ENCODE results near the gene AQR. TPM values are rescaled to one million over a fixed set of nuclear protein-coding genes. Genes with fewer than 3 reads are reported as not detected.

The AQR gene
- total RNA-seq (10 to 100 TPM; 42.8 to 47.6 TPM), polyA plus RNA-seq (10 to 100 TPM; 12.9 to 15.9 TPM)

DNA sequence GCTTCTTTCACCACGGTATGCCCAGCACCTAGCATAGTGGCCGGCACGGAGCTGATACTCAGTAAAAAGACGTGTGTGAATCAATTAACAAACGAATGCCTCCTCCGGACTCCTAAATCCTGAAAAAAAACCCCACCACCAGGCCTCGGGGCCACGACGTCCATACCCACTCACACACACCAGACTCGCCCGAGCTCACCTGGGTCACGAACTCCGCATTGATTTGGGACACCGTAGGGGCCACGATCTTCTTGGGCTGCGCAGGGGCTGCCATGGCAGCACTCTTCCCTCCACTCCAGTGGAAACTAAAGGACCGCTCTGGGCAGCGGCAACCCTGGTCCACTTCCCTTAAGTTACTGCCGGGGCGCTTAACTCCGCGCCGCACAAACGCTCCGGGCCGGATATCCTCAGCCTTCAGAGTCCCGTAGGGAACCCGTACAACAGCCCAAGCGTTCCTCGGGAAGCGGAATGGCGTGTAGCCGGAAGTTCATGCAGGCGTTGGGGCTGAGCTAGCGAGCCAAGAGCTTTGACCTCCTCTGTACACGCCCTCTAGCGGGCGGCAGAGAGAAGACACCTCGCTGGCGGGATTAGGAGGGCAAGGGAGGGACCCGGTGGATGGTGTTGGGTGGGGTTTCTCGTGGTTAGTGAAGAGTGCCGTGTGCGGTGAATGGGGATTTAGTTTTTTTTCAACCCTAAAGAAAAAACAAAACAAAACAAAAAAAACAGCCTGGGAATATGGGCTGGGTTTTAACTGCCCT lies at the start of gene AQR:
TSS of gene AQR (minus strand) at position 403 of the 758 bp plus-strand sequence. CDS start at position 274, 129 bp downstream.
- Mint-ChIP-seq H3K27me3 (no peaks in the 10 kb centered on the region), H3K4me1 (peaks cover 30 to 48% (median 40%) of the 10 kb centered on the region in 4 donors), H3K36me3 (peaks cover 10 to 20% of the 10 kb centered on the region in 2 donors), H3K9me3 (no peaks in the 10 kb centered on the region), H3K4me3 (peak within 1 kb of the TSS; percentile 96 to 100 (median 98)), H3K27ac (peak within 1 kb of the TSS; percentile 91 to 98 (median 97))
- Histone ChIP-seq H3K36me3 (ENCODE audit: insufficient read depth, low read length) (no peaks in the 10 kb centered on the region), H3K27ac (ENCODE audit: low read depth, low read length) (peak within 1 kb of the TSS; percentile 69), H3K9me3 (ENCODE audit: control insufficient read depth in 1 of 2, low read length in 2 of 2) (no peaks in the 10 kb centered on the region), H3K27me3 (ENCODE audit: insufficient read depth, low read length) (no peaks in the 10 kb centered on the region), H3K4me1 (ENCODE audit: insufficient read depth, low read length) (peaks cover 35% of the 10 kb centered on the region), H3K4me3 (ENCODE audit: low read length in 2 of 2) (peak within 1 kb of the TSS; percentile 68 to 77)
- DNase-seq = peak; percentile 88 to 95 (median 90)
- POLR2A ChIA-PET (ENCODE audit: partially characterized antibody) = interaction anchor here (0.6 to 2.5 kb wide), 10 partner anchors 11 to 1610 kb away, joined by 3 to 210 read pairs (median 4); partner anchors contain the start of genes AVEN, CDIN1, DPH6 and EMC7
- CTCF ChIA-PET (ENCODE audit: partially characterized antibody) = interaction anchor here (0.7 to 3.6 kb wide), 12 partner anchors 10 to 874 kb away, joined by 3 to 76 read pairs (median 4); partner anchors contain the start of genes KATNBL1 and ZNF770
- intact Hi-C loops (cut with micrococcal nuclease) = loop anchor here (1.0 kb wide), 3 partner anchors 11 to 867 kb away; partner anchors contain the start of genes PGBD4 and ZNF770

DNA sequence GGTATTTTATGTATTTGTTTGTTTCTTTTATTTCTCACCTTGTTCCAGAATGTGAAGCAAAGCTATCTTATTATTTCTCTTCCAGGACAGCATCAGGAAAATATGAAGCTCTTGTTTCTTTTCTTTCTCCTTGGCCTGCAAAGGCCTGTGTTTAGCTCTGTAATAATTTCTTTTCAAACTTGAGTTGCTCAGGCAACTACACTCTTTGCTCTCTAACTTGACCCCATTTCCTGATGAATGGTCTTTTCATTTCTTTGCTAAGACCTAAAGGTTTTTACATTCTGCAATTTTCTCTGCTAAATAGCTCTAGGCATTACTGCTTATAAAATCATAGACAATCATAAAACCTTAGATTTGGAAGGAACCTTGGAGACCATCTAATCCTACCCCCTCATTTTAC lies 44.7 kb upstream of the AQR start:
- CTCF ChIA-PET (ENCODE audit: partially characterized antibody) = interaction anchor here (1.2 to 1.6 kb wide), 2 partner anchors 11 to 64 kb away, joined by 4 read pairs; no protein-coding TSS in a partner anchor
- no peaks in the 10 kb centered on the region for H3K36me3 ChIP-seq (ENCODE audit: insufficient read depth, low read length)
- H3K9me3 Mint-ChIP-seq = no peaks in the 10 kb centered on the region
- H3K9me3 ChIP-seq (ENCODE audit: control insufficient read depth in 1 of 2, low read length in 2 of 2) = no peaks in the 10 kb centered on the region
- DNase-seq = no peak
- no peak overlapping the region for H3K4me3 ChIP-seq (ENCODE audit: low read length in 2 of 2)
- H3K4me1 ChIP-seq (ENCODE audit: insufficient read depth, low read length) = no peaks in the 10 kb centered on the region
- H3K27me3 ChIP-seq (ENCODE audit: insufficient read depth, low read length) = no peaks in the 10 kb centered on the region
- H3K36me3 Mint-ChIP-seq = no peaks in the 10 kb centered on the region
- intact Hi-C loops (cut with micrococcal nuclease) = no loop called here
- peaks cover 2 to 5% of the 10 kb centered on the region in 2 donors for H3K27me3 Mint-ChIP-seq
- H3K4me1 Mint-ChIP-seq = no peaks in the 10 kb centered on the region
- no peak overlapping the region for H3K27ac ChIP-seq (ENCODE audit: low read depth, low read length)
- POLR2A ChIA-PET (ENCODE audit: partially characterized antibody) = no interaction called here
- no peak overlapping the region for H3K27ac Mint-ChIP-seq
- no peak overlapping the region for H3K4me3 Mint-ChIP-seq

DNA sequence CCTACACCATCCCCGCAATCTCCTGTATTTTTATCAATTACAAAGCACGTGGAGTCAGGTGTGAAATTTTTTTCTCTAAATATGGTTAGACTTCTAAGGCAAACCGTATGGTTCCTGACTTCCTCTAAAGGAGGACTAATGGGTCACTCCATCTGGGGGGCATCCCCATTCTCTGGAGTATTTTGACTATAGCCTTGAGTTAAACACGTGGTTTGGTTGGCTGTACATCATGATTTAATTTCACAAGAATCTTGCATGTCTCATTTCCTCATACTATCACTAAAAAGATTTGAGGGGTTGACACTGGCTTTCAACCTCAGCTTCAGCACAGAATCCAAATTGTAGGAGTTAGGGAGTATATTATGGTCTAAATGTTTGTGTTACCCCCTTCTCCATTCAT lies 43.8 kb upstream of the AQR start:
- Mint-ChIP-seq H3K4me3 (no peak overlapping the region), H3K4me1 (no peaks in the 10 kb centered on the region), H3K36me3 (no peaks in the 10 kb centered on the region), H3K27me3 (peaks cover 2 to 5% of the 10 kb centered on the region in 2 donors), H3K27ac (no peak overlapping the region), H3K9me3 (no peaks in the 10 kb centered on the region)
- Histone ChIP-seq H3K4me1 (ENCODE audit: insufficient read depth, low read length) (no peaks in the 10 kb centered on the region), H3K36me3 (ENCODE audit: insufficient read depth, low read length) (no peaks in the 10 kb centered on the region), H3K27ac (ENCODE audit: low read depth, low read length) (no peak overlapping the region), H3K27me3 (ENCODE audit: insufficient read depth, low read length) (no peaks in the 10 kb centered on the region), H3K9me3 (ENCODE audit: control insufficient read depth in 1 of 2, low read length in 2 of 2) (no peaks in the 10 kb centered on the region), H3K4me3 (ENCODE audit: low read length in 2 of 2) (no peak overlapping the region)
- intact Hi-C loops (cut with micrococcal nuclease) = no loop called here
- no peak for DNase-seq
- ChIA-PET CTCF (ENCODE audit: partially characterized antibody) (no interaction called here), POLR2A (ENCODE audit: partially characterized antibody) (no interaction called here)

DNA sequence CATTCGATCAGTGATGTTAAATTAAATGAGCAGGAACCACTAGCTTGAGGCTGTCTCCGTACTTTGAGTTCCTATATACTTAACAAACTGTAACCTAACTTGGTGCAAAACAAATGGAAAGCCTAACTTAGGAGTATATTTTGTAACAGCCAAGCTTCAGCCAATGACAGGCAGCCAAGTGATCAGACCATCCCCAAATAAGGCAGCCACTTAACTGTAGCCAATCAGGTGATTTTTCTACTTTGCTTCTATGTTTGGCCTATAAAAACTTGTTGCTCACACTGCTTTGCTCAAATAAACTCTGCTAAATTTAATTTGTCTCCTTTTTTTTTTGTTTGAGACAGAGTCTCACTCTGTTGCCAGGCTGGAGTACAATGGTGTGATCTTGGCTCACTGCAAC lies 37.9 kb upstream of the AQR start:
- POLR2A ChIA-PET (ENCODE audit: partially characterized antibody) = no interaction called here
- no peak overlapping the region for H3K4me3 ChIP-seq (ENCODE audit: low read length in 2 of 2)

DNA sequence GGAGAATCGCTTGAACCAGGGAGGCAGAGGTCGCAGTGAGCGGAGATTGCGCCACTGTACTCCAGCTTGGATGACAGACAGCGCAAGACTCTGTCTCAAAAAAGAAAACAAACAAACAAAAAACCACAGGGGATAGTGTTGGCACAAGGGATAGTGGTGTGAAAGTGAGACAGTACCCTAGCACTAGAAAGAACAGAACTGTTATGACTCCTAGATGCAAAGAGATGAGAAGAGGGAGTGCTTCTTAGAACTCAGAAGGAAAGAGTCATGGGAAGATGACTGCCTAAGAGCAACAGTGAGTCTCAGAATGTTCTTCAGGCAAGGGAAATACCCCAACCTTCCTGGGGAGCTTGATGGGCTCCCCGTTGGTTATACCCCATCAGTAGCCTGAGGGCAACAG lies 36.4 kb upstream of the AQR start:
- H3K4me1 ChIP-seq (ENCODE audit: insufficient read depth, low read length) = no peaks in the 10 kb centered on the region
- POLR2A ChIA-PET (ENCODE audit: partially characterized antibody) = no interaction called here
- no peaks in the 10 kb centered on the region for H3K9me3 ChIP-seq (ENCODE audit: control insufficient read depth in 1 of 2, low read length in 2 of 2)
- CTCF ChIA-PET (ENCODE audit: partially characterized antibody) = no interaction called here
- H3K4me3 ChIP-seq (ENCODE audit: low read length in 2 of 2) = no peak overlapping the region
- H3K4me1 Mint-ChIP-seq = no peaks in the 10 kb centered on the region
- no peak overlapping the region for H3K27ac Mint-ChIP-seq
- no peaks in the 10 kb centered on the region for H3K27me3 ChIP-seq (ENCODE audit: insufficient read depth, low read length)
- intact Hi-C loops (cut with micrococcal nuclease) = no loop called here
- DNase-seq = no peak
- no peak overlapping the region for H3K4me3 Mint-ChIP-seq
- no peaks in the 10 kb centered on the region for H3K36me3 Mint-ChIP-seq
- H3K36me3 ChIP-seq (ENCODE audit: insufficient read depth, low read length) = no peaks in the 10 kb centered on the region
- peaks cover 0 to 2% of the 10 kb centered on the region in 2 donors for H3K27me3 Mint-ChIP-seq
- H3K9me3 Mint-ChIP-seq = no peaks in the 10 kb centered on the region
- no peak overlapping the region for H3K27ac ChIP-seq (ENCODE audit: low read depth, low read length)

More for the DNA sequence above, 37.9 kb upstream of the AQR start:
- Mint-ChIP-seq H3K27ac (no peak overlapping the region), H3K36me3 (no peaks in the 10 kb centered on the region), H3K4me3 (no peak overlapping the region), H3K9me3 (no peaks in the 10 kb centered on the region), H3K27me3 (peaks cover 0 to 5% of the 10 kb centered on the region in 2 donors), H3K4me1 (no peaks in the 10 kb centered on the region)
- Histone ChIP-seq H3K4me1 (ENCODE audit: insufficient read depth, low read length) (no peaks in the 10 kb centered on the region), H3K27me3 (ENCODE audit: insufficient read depth, low read length) (no peaks in the 10 kb centered on the region), H3K27ac (ENCODE audit: low read depth, low read length) (no peak overlapping the region), H3K9me3 (ENCODE audit: control insufficient read depth in 1 of 2, low read length in 2 of 2) (no peaks in the 10 kb centered on the region), H3K36me3 (ENCODE audit: insufficient read depth, low read length) (no peaks in the 10 kb centered on the region)
- CTCF ChIA-PET (ENCODE audit: partially characterized antibody) = no interaction called here
- DNase-seq = no peak
- intact Hi-C loops (cut with micrococcal nuclease) = no loop called here

DNA sequence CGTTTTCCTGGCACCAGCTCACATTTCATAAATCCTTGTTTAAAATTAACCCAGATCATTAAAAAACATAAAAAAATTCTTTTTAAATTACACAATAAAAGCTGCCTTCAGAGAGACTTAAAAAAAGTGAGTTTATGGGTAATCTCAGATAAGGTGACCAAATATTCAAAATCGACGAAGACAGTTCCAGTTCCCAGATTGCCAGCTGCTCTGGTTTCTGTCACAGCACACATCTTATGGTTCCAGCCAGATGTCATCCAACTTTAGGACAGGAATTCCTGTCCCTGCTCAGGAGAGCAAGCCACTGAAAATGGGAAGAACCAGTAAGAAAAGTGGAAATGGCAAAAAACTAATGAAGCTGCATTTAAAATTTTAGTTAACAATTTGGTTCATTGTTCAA lies 34.4 kb upstream of the AQR start:
- H3K9me3 Mint-ChIP-seq = no peaks in the 10 kb centered on the region
- no peaks in the 10 kb centered on the region for H3K27me3 ChIP-seq (ENCODE audit: insufficient read depth, low read length)
- no peaks in the 10 kb centered on the region for H3K9me3 ChIP-seq (ENCODE audit: control insufficient read depth in 1 of 2, low read length in 2 of 2)
- no peaks in the 10 kb centered on the region for H3K27me3 Mint-ChIP-seq
- intact Hi-C loops (cut with micrococcal nuclease) = no loop called here
- no peak for DNase-seq
- H3K36me3 Mint-ChIP-seq = no peaks in the 10 kb centered on the region
- no peak overlapping the region for H3K4me3 Mint-ChIP-seq
- no peak overlapping the region for H3K27ac ChIP-seq (ENCODE audit: low read depth, low read length)
- no peaks in the 10 kb centered on the region for H3K36me3 ChIP-seq (ENCODE audit: insufficient read depth, low read length)
- H3K27ac Mint-ChIP-seq = no peak overlapping the region
- no peaks in the 10 kb centered on the region for H3K4me1 ChIP-seq (ENCODE audit: insufficient read depth, low read length)
- no peaks in the 10 kb centered on the region for H3K4me1 Mint-ChIP-seq
- ChIA-PET CTCF (ENCODE audit: partially characterized antibody) (no interaction called here), POLR2A (ENCODE audit: partially characterized antibody) (no interaction called here)
- H3K4me3 ChIP-seq (ENCODE audit: low read length in 2 of 2) = no peak overlapping the region

DNA sequence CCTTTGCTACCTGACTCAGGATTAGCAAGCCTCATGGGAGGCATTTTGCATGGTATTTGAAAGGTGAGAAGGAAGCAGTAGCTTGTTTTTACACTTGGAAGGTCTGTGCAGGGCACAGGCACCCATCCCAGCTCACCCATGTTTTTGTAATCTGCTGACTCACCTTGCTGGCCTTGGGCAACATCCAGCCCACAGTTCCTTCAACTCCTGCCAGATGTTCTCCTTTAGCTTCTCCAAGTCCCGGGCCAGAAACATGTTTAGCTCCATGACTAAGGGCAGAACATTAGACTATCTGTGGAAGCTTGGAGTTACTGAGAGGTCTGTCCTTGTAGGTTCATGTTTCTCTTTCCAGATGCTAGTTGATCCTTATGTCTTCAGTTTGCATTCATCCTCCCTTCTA lies 31.0 kb upstream of the AQR start:
- Histone ChIP-seq H3K27me3 (ENCODE audit: insufficient read depth, low read length) (no peaks in the 10 kb centered on the region), H3K36me3 (ENCODE audit: insufficient read depth, low read length) (no peaks in the 10 kb centered on the region), H3K4me1 (ENCODE audit: insufficient read depth, low read length) (no peaks in the 10 kb centered on the region), H3K27ac (ENCODE audit: low read depth, low read length) (no peak overlapping the region), H3K4me3 (ENCODE audit: low read length in 2 of 2) (no peak overlapping the region), H3K9me3 (ENCODE audit: control insufficient read depth in 1 of 2, low read length in 2 of 2) (no peaks in the 10 kb centered on the region)
- DNase-seq = no peak
- no peak overlapping the region for H3K27ac Mint-ChIP-seq
- H3K4me3 Mint-ChIP-seq = no peak overlapping the region
- intact Hi-C loops (cut with micrococcal nuclease) = no loop called here
- H3K27me3 Mint-ChIP-seq = peaks cover 4% of the 10 kb centered on the region in 2 donors
- ChIA-PET POLR2A (ENCODE audit: partially characterized antibody) (interaction anchor here (1.2 kb wide), 1 partner anchor 12 kb away, joined by 3 read pairs; no protein-coding TSS in a partner anchor), CTCF (ENCODE audit: partially characterized antibody) (interaction anchor here (1.2 kb wide), 1 partner anchor 10 kb away, joined by 3 read pairs; no protein-coding TSS in a partner anchor)
- no peaks in the 10 kb centered on the region for H3K4me1 Mint-ChIP-seq
- no peaks in the 10 kb centered on the region for H3K36me3 Mint-ChIP-seq
- no peaks in the 10 kb centered on the region for H3K9me3 Mint-ChIP-seq

Data from CD4-positive, alpha-beta memory T cell (primary cell).